Measurements from ENCODE around the gene TAAR8. TPM values are rescaled to one million over a fixed set of nuclear protein-coding genes. Genes with fewer than 3 reads are reported as not detected.
A peak's percentile ranks its signal among the peaks of the same experiment; 100 is the strongest.

Gene TAAR8
- total RNA-seq, 6 experiments from 2014 or later: not detected

DNA sequence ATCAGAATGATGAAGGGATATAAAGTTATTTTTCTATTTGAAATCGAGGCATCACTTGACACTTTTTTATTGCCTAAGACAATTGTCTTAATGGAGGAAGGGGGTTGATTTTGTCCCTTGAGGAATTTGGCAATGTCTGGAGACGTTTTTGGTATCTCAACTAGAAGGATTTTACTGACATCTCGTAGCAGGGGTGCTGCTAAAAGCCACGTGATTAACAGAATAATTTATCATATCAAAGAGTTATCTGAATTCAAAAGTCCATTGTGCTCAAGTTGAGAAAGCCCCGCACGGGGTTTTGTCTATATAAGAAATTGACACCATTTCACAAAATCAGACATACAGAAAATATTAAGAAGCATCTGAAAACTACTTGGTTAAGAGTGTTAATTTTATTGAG is 16.1 kb downstream of the TAAR8 start:
- Histone ChIP-seq H3K9me3 (no peaks in the 10 kb centered on the region), H3K4me3 (no peak overlapping the region), H3K27ac (no peak overlapping the region), H3K27me3 (no peaks in the 10 kb centered on the region), H3K4me1 (no peaks in the 10 kb centered on the region), H3K36me3 (no peaks in the 10 kb centered on the region)
- 54% methylated on average over 6 of the region's 6 CpGs for WGBS (ENCODE audit: insufficient coverage, low coverage, low lambda C conversion rate, missing lambda C conversion rate)
- ATAC-seq (no peak), DNase-seq (no peak)
- intact Hi-C loops (cut with DNase I): no loop called here
- no peak for TF ChIP-seq CTCF (IDR thresholded peaks at IDR 0.05)
- TF ChIP-seq POLR2A (IDR thresholded peaks at IDR 0.05): no peak

- no peaks in the 10 kb centered on the region for H3K27me3 ChIP-seq
- intact Hi-C loops (cut with DNase I): no loop called here
- H3K4me3 ChIP-seq: no peak overlapping the region
- H3K27ac ChIP-seq: no peak overlapping the region
- no peak for TF ChIP-seq CTCF (IDR thresholded peaks at IDR 0.05)
- no peak for TF ChIP-seq POLR2A (IDR thresholded peaks at IDR 0.05)
- DNase-seq: no peak
- H3K4me1 ChIP-seq: no peaks in the 10 kb centered on the region
- H3K9me3 ChIP-seq: no peaks in the 10 kb centered on the region
- no peaks in the 10 kb centered on the region for H3K36me3 ChIP-seq
- ATAC-seq: no peak
- WGBS (ENCODE audit: insufficient coverage, low coverage, low lambda C conversion rate, missing lambda C conversion rate): 62% methylated on average over 4 of the region's 4 CpGs
Observed at GRCh38 chr6:132569170-132569569, 16.7 kb downstream of the TAAR8 start.

- Histone ChIP-seq H3K4me1 (no peaks in the 10 kb centered on the region), H3K27me3 (no peaks in the 10 kb centered on the region), H3K27ac (no peak within 1 kb of the TSS), H3K9me3 (no peaks in the 10 kb centered on the region), H3K36me3 (no peaks in the 10 kb centered on the region), H3K4me3 (no peak within 1 kb of the TSS)
- WGBS (ENCODE audit: insufficient coverage, low coverage, low lambda C conversion rate, missing lambda C conversion rate): 73% methylated on average over 15 of the region's 15 CpGs
- DNase-seq (no peak), ATAC-seq (no peak)
- TF ChIP-seq POLR2A (IDR thresholded peaks at IDR 0.05): no peak
- no peak for TF ChIP-seq CTCF (IDR thresholded peaks at IDR 0.05)
- intact Hi-C loops (cut with DNase I): no loop called here
Observed at GRCh38 chr6:132570221-132570777, 17.8 kb downstream of the TAAR8 start, which contains the start of gene TAAR6. Gene TAAR6, plus strand, starts transcription at chr6:132570322. Its CDS starts 0 bp downstream, at chr6:132570322.

GRCh38 chr6:132571774-132572173 is 19.3 kb downstream of the TAAR8 start:
- no peaks in the 10 kb centered on the region for H3K27me3 ChIP-seq
- DNase-seq (no peak), ATAC-seq (peak in 2 of 4 donors; percentile 14 to 31)
- no peak overlapping the region for H3K27ac ChIP-seq
- no peaks in the 10 kb centered on the region for H3K4me1 ChIP-seq
- no peaks in the 10 kb centered on the region for H3K9me3 ChIP-seq
- no peak for TF ChIP-seq POLR2A (IDR thresholded peaks at IDR 0.05)
- TF ChIP-seq CTCF (IDR thresholded peaks at IDR 0.05): no peak
- no peak overlapping the region for H3K4me3 ChIP-seq
- H3K36me3 ChIP-seq: no peaks in the 10 kb centered on the region
- intact Hi-C loops (cut with DNase I): no loop called here

- no peaks in the 10 kb centered on the region for H3K9me3 ChIP-seq
Observed at GRCh38 chr6:132584698-132585097, 32.2 kb downstream of the TAAR8 start.

More at GRCh38 chr6:132584698-132585097, 32.2 kb downstream of the TAAR8 start:
- Histone ChIP-seq H3K27me3 (no peaks in the 10 kb centered on the region), H3K4me1 (no peaks in the 10 kb centered on the region), H3K27ac (no peak overlapping the region), H3K36me3 (no peaks in the 10 kb centered on the region), H3K4me3 (no peak overlapping the region)
- no peak for DNase-seq
- ATAC-seq: no peak
- WGBS (ENCODE audit: insufficient coverage, low coverage, low lambda C conversion rate, missing lambda C conversion rate): 56% methylated on average over 1 of the region's 1 CpG
- no peak for TF ChIP-seq CTCF (IDR thresholded peaks at IDR 0.05)
- no peak for TF ChIP-seq POLR2A (IDR thresholded peaks at IDR 0.05)
- intact Hi-C loops (cut with DNase I): no loop called here

Measured in right lobe of liver (tissue), 6 donors.